OCI-LY7 (cell line): ENCODE data around the gene CAPN9. TPM values are rescaled to one million over a fixed set of nuclear protein-coding genes. Genes with fewer than 3 reads are reported as not detected.

Experiments
- BruUV-seq: library from RNA; stranded (reverse); fragments of 400-500 nt; replicated peaks from 2 replicates; lab custom pipeline; 2021; lab: Mats Ljungman, UMichigan
- CTCF ChIA-PET: fragments of 300-600 bp; sonication (Branson Sonifier 250); formaldehyde crosslinking; loops from one replicate; lab custom pipeline; 2022; ENCODE audit warnings: antibody characterized with exemption; ENCODE audit not compliant: unreplicated experiment; lab: Charles Lee
- POLR2A ChIA-PET: fragments of 300-600 bp; sonication (Branson Sonifier 250); formaldehyde crosslinking; loops from one replicate; lab custom pipeline; 2022; ENCODE audit warnings: antibody characterized with exemption; lab: Charles Lee
- DNase-seq: peaks from one replicate; pipeline ENCODE4 v3.0.0-alpha.2; 2015; ENCODE audit warnings: low spot score
- H2AFZ ChIP-seq: fragments of 200-600 bp; sonication (generic), shearing (Covaris generic); 2 replicates; pipeline ENCODE4 v1.6.1; 2014; ENCODE audit warnings: mild to moderate bottlenecking, antibody characterized with exemption, low read length, moderate library complexity
- H3K27ac ChIP-seq: fragments of 200-600 bp; sonication (generic); 2 replicates; pipeline ENCODE4 v1.5.1; 2014; ENCODE audit warnings: mixed run types, low read depth, mild to moderate bottlenecking, moderate library complexity, low read length, inconsistent platforms; ENCODE audit not compliant: poor library complexity, severe bottlenecking
- H3K36me3 ChIP-seq: fragments of 200-600 bp; sonication (generic); 2 replicates; pipeline ENCODE4 v1.6.1; 2014; ENCODE audit warnings: mild to moderate bottlenecking, antibody characterized with exemption, low read length, moderate library complexity, mixed read lengths; ENCODE audit not compliant: insufficient read depth
- H3K4me1 ChIP-seq: fragments of 200-600 bp; sonication (generic); 2 replicates; pipeline ENCODE4 v1.5.1; 2014; ENCODE audit warnings: mild to moderate bottlenecking, low read length; ENCODE audit not compliant: insufficient read depth, poor library complexity, severe bottlenecking
- H3K4me2 ChIP-seq: fragments of 200-600 bp; sonication (generic); 2 replicates; pipeline ENCODE4 v1.6.1; 2014; ENCODE audit warnings: mild to moderate bottlenecking, low read length
- H3K4me3 ChIP-seq: fragments of 200-600 bp; sonication (generic); 2 replicates; pipeline ENCODE4 v1.5.1; 2014; ENCODE audit warnings: mild to moderate bottlenecking, low read depth, low read length; ENCODE audit not compliant: poor library complexity, severe bottlenecking
- H3K79me2 ChIP-seq: fragments of 200-600 bp; sonication (generic); 2 replicates; pipeline ENCODE4 v1.6.1; 2016; ENCODE audit warnings: low read depth, mild to moderate bottlenecking, low read length, moderate library complexity, mixed read lengths; ENCODE audit not compliant: insufficient read depth
- H3K9me2 ChIP-seq: fragments of 200-600 bp; sonication (generic); 2 replicates; pipeline ENCODE4 v1.6.1; 2016; ENCODE audit warnings: mild to moderate bottlenecking, low read length, mixed read lengths; ENCODE audit not compliant: insufficient read depth
- H3K9me3 ChIP-seq: fragments of 200-600 bp; sonication (generic); 2 replicates; pipeline ENCODE4 v1.6.1; 2014; ENCODE audit warnings: mild to moderate bottlenecking, mixed run types, low read length, mixed read lengths
- H4K20me1 ChIP-seq: fragments of 200-600 bp; sonication (generic); 2 replicates; pipeline ENCODE4 v1.6.1; 2014; ENCODE audit warnings: mild to moderate bottlenecking, antibody characterized with exemption, low read length, moderate library complexity, mixed read lengths; ENCODE audit not compliant: insufficient read depth
- EZH2phosphoT487 ChIP-seq: fragments of 200-600 bp; sonication (generic); IDR thresholded peaks from 2 replicates; pipeline ENCODE4 v1.6.1; 2018; ENCODE audit warnings: low read depth, borderline replicate concordance, mild to moderate bottlenecking, mixed run types, antibody characterized with exemption, low read length, moderate library complexity, mixed read lengths
- intact Hi-C: fragments of 100-400 bp; cut with micrococcal nuclease; formaldehyde crosslinking; loops from one replicate; pipeline ENCODE4 v1.10.0; 2022; ENCODE audit not compliant: unreplicated experiment
- total RNA-seq, 2 experiments: library from RNA; depleted of rRNA in 1 of 2; stranded (reverse); fragments of >200 nt in 1 of 2; shearing (Covaris generic) in 1 of 2; gene quantifications; 2 replicates each; pipeline ENCODE4 v1.2.3, GENCODE V29; 2014 to 2022
- TF ChIP-seq, protein P1 (sequence below): fragments of 200-600 bp; sonication (generic); conservative IDR thresholded peaks from 2 replicates; pipeline ENCODE4 v1.5.1; 2014; ENCODE audit warnings: mild to moderate bottlenecking, antibody characterized with exemption, low read length, moderate library complexity, mixed read lengths

CAPN9 gene
- total RNA-seq, 2 experiments from 2014 or later = not detected

DNA sequence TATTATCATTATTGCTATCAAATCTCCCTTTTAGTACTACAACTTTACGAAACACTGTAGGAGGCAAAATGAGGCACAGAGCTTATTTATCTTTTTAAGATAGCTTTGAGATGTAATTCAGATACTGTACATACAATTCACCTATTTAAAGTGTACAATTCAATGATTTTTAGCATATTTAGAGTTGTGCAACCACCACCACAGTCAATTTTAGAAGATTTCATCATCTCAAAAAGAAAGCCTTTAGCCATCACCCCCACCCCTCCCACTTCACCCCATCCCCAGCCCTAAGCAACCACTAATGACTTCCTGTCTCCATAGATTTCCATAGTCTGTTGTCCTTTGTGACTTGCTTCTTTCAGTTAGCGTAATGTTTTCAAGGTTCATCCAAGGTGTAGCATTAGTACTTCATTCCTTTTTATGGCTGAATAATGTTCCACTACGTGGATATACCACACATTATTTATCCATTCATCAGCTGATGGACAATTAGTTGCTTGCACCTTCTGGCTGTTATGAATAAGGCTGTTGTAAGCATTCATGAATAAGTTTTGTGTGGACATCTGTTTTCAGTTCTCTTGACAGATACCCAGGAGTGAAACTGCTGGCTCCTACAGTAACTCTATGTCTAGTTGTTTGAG is 9.4 kb upstream of the CAPN9 start:
- no TSS peak for BruUV-seq
- Histone ChIP-seq H3K27ac (no peak overlapping the region), H3K4me1 (no peaks in the 10 kb centered on the region), H3K79me2 (no peaks in the 10 kb centered on the region), H3K4me3 (no peak overlapping the region), H3K9me3 (no peaks in the 10 kb centered on the region), H3K4me2 (no peak overlapping the region), H2AFZ (no peak overlapping the region), H4K20me1 (no peaks in the 10 kb centered on the region), H3K9me2 (no peaks in the 10 kb centered on the region), H3K36me3 (no peaks in the 10 kb centered on the region)
- DNase-seq = no peak
- ChIA-PET CTCF (no interaction called here), POLR2A (no interaction called here)
- TF ChIP-seq EZH2phosphoT487 = no peak
- TF ChIP-seq, protein P1, sequence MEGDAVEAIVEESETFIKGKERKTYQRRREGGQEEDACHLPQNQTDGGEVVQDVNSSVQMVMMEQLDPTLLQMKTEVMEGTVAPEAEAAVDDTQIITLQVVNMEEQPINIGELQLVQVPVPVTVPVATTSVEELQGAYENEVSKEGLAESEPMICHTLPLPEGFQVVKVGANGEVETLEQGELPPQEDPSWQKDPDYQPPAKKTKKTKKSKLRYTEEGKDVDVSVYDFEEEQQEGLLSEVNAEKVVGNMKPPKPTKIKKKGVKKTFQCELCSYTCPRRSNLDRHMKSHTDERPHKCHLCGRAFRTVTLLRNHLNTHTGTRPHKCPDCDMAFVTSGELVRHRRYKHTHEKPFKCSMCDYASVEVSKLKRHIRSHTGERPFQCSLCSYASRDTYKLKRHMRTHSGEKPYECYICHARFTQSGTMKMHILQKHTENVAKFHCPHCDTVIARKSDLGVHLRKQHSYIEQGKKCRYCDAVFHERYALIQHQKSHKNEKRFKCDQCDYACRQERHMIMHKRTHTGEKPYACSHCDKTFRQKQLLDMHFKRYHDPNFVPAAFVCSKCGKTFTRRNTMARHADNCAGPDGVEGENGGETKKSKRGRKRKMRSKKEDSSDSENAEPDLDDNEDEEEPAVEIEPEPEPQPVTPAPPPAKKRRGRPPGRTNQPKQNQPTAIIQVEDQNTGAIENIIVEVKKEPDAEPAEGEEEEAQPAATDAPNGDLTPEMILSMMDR = no peak
- intact Hi-C loops = no loop called here

GRCh38 chr1:230739564-230740290 is 7.5 kb upstream of the CAPN9 start:
- intact Hi-C loops = no loop called here
- H2AFZ ChIP-seq = no peak overlapping the region
- CTCF ChIA-PET = no interaction called here
- no peaks in the 10 kb centered on the region for H3K9me2 ChIP-seq
- TF ChIP-seq, protein P1 = no peak
- no peak for TF ChIP-seq EZH2phosphoT487
- no peaks in the 10 kb centered on the region for H4K20me1 ChIP-seq
- BruUV-seq = no TSS peak
- H3K4me2 ChIP-seq = no peak overlapping the region
- no peaks in the 10 kb centered on the region for H3K9me3 ChIP-seq
- no peak overlapping the region for H3K4me3 ChIP-seq
- POLR2A ChIA-PET = interaction anchor here (0.5 kb wide), 1 partner anchor 303 kb away, joined by 3 read pairs; no protein-coding TSS in a partner anchor
- no peaks in the 10 kb centered on the region for H3K36me3 ChIP-seq
- no peak overlapping the region for H3K27ac ChIP-seq
- no peaks in the 10 kb centered on the region for H3K79me2 ChIP-seq
- no peaks in the 10 kb centered on the region for H3K4me1 ChIP-seq
- DNase-seq = no peak

DNA sequence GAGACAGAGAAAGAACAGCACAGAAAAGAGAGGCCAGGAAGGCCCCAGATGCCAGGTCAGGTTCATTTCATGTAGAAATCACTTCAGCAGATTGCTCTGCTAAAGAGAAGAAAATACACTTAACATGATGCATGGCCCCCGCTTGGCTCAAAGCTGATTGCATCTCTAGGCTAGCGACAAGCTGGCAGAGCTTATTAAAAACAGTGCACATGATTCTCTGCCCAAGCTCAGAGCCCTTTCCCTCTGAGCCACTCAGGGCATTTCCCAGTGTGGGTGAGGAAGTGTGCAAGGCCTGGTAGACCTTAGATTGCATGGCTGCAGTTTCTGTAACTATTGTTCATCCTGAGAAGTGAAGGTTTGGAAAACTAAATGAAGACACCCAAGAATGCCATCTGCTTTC is 3.3 kb upstream of the CAPN9 start:
- BruUV-seq = no TSS peak
- ChIA-PET POLR2A (no interaction called here), CTCF (no interaction called here)
- Histone ChIP-seq H3K4me3 (no peak overlapping the region), H3K9me2 (no peaks in the 10 kb centered on the region), H3K79me2 (no peaks in the 10 kb centered on the region), H3K4me1 (peaks cover 4% of the 10 kb centered on the region), H2AFZ (no peak overlapping the region), H3K27ac (no peak overlapping the region), H3K4me2 (no peak overlapping the region), H3K36me3 (no peaks in the 10 kb centered on the region), H4K20me1 (no peaks in the 10 kb centered on the region), H3K9me3 (no peaks in the 10 kb centered on the region)
- DNase-seq = no peak
- intact Hi-C loops = loop anchor here (2.0 kb wide), 1 partner anchor 15 kb away; no protein-coding TSS in a partner anchor
- TF ChIP-seq, protein P1 = no peak
- no peak for TF ChIP-seq EZH2phosphoT487
